ENCODE measurements around the gene JUP.

The JUP gene

GRCh38 chr17:41758601-41759000 is 27.9 kb downstream of the JUP start:
- no peak for DNase-seq (ENCODE audit: low spot score)

GRCh38 chr17:41754066-41754465 is 32.4 kb downstream of the JUP start:
- DNase-seq (ENCODE audit: low spot score): no peak

GRCh38 chr17:41751288-41751687 is 35.2 kb downstream of the JUP start:
- no peak for DNase-seq (ENCODE audit: low spot score)

GRCh38 chr17:41750862-41751261 is 35.6 kb downstream of the JUP start:
- no peak for DNase-seq (ENCODE audit: low spot score)

- no peak for DNase-seq (ENCODE audit: low spot score)
Observed at GRCh38 chr17:41748275-41748674, 38.2 kb downstream of the JUP start.

- no peak for DNase-seq (ENCODE audit: low spot score)
Observed at GRCh38 chr17:41741709-41742108, 44.8 kb downstream of the JUP start.

GRCh38 chr17:41740506-41740905 is 46.0 kb downstream of the JUP start:
- DNase-seq (ENCODE audit: low spot score): no peak

GRCh38 chr17:41739661-41740352 is 46.7 kb downstream of the JUP start:
- DNase-seq (ENCODE audit: low spot score): no peak

- no peak for DNase-seq (ENCODE audit: low spot score)
Observed at GRCh38 chr17:41738801-41739112, 47.8 kb downstream of the JUP start.

- peak; percentile 94 for DNase-seq (ENCODE audit: low spot score)
Observed at GRCh38 chr17:41738077-41738800, 48.3 kb downstream of the JUP start.

- DNase-seq (ENCODE audit: low spot score): no peak
Observed at GRCh38 chr17:41737680-41738023, 48.9 kb downstream of the JUP start.

- DNase-seq (ENCODE audit: low spot score): no peak
Observed at GRCh38 chr17:41736983-41737679, 49.4 kb downstream of the JUP start.

- DNase-seq (ENCODE audit: low spot score): no peak
Observed at GRCh38 chr17:41735744-41736143, 50.8 kb downstream of the JUP start.

- no peak for DNase-seq (ENCODE audit: low spot score)
Observed at GRCh38 chr17:41734949-41735313, 51.6 kb downstream of the JUP start.

GRCh38 chr17:41734139-41734948 is 52.2 kb downstream of the JUP start, which contains the start of gene HAP1:
Gene HAP1, minus strand, starts transcription at chr17:41734643. Its CDS starts 9 bp downstream, at chr17:41734634.
- peak; percentile 77 for DNase-seq (ENCODE audit: low spot score)

GRCh38 chr17:41733348-41734138 is 53.0 kb downstream of the JUP start:
- peak; percentile 31 for DNase-seq (ENCODE audit: low spot score)

- DNase-seq (ENCODE audit: low spot score): no peak
Observed at GRCh38 chr17:41731836-41732235, 54.7 kb downstream of the JUP start.

- DNase-seq (ENCODE audit: low spot score): no peak
Observed at GRCh38 chr17:41730479-41730878, 56.0 kb downstream of the JUP start.

- no peak for DNase-seq (ENCODE audit: low spot score)
Observed at GRCh38 chr17:41728056-41728455, 58.5 kb downstream of the JUP start.

GRCh38 chr17:41725134-41725533 is 61.4 kb downstream of the JUP start:
- no peak for DNase-seq (ENCODE audit: low spot score)

GRCh38 chr17:41724476-41725050 is 61.9 kb downstream of the JUP start:
- no peak for DNase-seq (ENCODE audit: low spot score)
